C1 segment of cervical spinal cord (tissue), 14 donors: ENCODE data around the gene SCAF1.

ENCODE experiments used
- DNase-seq, 14 donors: peaks; one replicate each; lab custom pipeline; 2025; lab: John Stamatoyannopoulos, UW

The SCAF1 gene, protein sequence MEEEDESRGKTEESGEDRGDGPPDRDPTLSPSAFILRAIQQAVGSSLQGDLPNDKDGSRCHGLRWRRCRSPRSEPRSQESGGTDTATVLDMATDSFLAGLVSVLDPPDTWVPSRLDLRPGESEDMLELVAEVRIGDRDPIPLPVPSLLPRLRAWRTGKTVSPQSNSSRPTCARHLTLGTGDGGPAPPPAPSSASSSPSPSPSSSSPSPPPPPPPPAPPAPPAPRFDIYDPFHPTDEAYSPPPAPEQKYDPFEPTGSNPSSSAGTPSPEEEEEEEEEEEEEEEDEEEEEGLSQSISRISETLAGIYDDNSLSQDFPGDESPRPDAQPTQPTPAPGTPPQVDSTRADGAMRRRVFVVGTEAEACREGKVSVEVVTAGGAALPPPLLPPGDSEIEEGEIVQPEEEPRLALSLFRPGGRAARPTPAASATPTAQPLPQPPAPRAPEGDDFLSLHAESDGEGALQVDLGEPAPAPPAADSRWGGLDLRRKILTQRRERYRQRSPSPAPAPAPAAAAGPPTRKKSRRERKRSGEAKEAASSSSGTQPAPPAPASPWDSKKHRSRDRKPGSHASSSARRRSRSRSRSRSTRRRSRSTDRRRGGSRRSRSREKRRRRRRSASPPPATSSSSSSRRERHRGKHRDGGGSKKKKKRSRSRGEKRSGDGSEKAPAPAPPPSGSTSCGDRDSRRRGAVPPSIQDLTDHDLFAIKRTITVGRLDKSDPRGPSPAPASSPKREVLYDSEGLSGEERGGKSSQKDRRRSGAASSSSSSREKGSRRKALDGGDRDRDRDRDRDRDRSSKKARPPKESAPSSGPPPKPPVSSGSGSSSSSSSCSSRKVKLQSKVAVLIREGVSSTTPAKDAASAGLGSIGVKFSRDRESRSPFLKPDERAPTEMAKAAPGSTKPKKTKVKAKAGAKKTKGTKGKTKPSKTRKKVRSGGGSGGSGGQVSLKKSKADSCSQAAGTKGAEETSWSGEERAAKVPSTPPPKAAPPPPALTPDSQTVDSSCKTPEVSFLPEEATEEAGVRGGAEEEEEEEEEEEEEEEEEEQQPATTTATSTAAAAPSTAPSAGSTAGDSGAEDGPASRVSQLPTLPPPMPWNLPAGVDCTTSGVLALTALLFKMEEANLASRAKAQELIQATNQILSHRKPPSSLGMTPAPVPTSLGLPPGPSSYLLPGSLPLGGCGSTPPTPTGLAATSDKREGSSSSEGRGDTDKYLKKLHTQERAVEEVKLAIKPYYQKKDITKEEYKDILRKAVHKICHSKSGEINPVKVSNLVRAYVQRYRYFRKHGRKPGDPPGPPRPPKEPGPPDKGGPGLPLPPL

DNA sequence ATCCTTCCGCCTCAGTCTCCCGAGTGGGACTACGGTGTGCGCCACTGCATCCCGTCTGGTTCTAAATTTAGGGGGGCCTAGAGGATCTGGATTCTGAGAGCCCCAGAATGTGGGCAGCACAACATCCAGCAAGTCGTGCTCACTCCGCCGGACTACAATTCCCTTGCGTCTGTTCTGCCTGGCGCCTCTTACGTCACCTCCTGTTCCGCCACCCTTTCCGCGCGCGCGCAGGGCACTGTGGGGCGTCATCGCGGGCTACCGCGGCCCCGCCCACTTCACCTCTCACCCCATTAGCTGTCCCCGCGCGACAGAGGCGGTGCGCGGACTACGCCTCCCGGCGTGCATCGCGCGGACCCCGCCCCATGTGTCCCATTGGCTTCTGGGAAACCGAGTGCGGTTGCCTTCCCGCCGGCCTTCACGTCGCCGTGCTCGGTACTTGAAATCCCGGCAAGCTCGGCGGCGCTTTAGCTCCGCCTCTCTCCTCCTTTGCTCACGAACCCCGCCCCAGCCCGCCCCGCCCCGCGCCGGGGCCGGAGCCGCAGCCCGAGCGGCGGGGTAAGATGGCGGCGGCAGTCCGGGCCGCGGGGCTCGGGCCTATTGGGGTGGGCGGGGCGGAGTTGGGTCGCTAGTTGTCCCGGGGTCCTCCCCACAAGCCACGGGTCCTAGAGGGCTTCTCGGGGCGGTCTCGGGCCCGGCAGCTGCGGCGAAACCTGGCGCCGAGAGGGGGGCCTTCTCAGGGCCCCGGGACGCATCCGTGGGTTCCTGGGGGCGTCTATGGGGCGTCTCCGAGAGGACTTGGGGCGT is at the start of gene SCAF1:
SCAF1 (plus strand) TSS at position 522 of the 804 bp plus-strand sequence. CDS start 2,818 bp downstream, outside the sequence.
- peak; percentile 98 to 100 (median 99) for DNase-seq

DNA sequence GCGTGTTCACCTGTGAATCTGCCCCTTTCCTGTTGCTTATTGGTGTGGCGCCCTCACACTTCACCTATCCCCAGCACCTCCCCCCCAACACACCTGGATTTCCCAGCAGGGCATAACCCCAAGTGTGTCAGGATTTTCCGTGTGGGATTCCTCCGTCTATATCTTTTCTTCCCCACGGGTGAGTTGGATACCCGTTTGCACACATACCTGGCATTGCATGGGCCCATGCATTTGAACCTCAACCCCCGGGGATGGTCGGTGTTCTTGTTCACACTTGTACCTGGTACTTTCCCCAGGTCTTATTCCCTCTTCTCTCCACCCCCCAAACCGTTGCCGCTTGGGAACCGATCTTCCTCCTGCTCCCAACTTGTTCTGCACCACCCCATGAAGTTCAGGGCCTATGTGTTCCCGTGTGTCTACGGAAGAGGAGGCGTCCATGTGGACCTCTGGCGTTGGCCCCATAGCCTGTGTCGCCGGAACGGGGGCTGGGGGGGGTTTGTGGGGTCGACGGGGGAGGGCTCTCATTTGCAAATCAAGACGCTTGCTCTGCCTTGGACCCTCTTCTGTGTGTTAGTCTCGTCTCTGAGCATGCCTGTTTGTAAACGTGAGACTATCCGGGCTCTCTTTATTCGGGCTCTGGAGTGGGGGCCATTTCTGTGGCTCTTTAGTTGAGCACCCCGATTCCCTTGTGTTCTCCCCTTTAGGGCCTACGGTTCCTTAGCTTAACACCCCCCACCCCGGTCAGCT is 49.4 kb upstream of the SCAF1 start:
- DNase-seq: peak in 2 of 14 donors; percentile 13 to 32

DNA sequence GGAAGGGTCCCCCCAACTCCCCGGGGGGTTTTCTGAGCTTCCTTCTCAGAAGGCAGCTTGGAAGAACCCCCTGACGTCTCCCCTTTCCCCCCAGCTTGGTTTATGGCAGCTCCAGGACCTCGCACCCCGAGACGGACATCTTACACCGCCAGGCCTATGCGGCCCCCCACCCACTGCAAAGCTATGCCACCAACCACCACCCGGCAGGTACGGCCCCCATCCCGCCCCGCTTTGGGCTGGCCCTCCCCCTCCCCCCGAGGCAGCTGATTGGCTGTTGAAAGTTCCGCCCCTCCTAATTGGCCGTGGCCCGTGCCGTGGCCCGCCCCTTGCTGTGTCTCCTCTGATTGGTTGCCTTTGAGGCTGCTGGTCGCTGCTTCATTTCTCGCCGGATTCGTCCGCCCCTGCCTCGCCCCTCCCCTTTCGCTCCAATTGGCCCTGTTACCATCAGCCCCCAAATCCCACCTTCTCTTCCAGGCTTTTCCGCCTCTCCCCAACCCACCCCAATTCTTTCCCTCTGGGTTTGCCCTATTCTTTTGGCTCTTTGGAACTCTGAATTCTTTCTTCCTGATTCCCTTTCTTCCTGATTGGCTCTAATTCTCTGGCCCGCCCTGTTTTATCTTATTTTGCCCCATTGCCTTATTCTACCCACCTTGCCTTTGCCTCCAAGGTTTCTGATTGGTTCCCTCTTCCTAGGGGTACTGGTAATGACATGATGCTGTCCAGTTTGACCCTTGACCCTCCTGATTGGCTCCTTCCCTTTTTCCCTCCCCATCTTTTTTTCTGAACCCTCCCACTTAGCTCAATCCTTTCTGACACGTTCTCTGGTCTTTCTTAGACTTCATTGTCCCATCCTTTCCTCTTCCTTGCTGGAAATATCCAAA is 48.5 kb upstream of the SCAF1 start:
- peak; percentile 15 to 91 (median 88) for DNase-seq

DNA sequence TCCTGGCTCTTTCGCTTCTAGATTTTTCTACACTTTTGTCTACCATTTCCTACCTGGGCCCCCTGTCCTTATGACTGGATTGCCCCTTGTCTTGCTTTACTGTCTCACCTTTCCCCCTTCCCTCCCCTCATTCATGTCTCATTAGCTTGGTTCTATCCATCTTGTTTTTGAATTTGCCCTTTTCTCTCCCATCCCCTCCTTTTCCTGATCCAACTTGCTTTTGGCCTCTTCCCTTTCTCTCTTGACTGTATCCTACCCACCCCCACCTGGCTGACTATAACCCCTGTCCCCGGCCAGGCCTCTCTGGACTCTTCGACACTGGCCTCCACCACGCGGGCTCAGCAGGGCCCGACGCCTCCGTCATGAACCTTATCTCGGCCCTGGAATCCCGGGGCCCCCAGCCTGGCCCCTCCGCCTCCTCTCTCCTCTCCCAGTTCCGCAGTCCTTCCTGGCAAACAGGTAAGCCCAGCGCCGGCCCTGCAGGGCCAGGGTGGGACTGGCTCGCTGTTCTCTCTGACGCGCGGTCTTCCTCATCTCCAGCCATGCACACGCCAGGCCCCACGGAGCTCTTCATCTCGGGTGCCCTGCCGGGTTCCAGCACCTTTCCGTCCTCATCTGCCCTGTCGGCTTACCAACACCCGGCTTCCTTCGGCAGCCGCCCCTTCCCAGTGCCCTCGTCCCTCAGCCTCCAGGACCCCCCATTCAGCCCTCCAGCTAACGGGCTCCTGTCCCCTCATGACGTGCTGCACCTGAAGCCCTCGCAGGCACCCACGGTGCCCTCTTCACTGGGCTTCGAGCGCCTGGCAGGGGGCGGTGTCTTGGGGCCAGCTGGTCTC is 47.6 kb upstream of the SCAF1 start:
- DNase-seq: no peak

DNA sequence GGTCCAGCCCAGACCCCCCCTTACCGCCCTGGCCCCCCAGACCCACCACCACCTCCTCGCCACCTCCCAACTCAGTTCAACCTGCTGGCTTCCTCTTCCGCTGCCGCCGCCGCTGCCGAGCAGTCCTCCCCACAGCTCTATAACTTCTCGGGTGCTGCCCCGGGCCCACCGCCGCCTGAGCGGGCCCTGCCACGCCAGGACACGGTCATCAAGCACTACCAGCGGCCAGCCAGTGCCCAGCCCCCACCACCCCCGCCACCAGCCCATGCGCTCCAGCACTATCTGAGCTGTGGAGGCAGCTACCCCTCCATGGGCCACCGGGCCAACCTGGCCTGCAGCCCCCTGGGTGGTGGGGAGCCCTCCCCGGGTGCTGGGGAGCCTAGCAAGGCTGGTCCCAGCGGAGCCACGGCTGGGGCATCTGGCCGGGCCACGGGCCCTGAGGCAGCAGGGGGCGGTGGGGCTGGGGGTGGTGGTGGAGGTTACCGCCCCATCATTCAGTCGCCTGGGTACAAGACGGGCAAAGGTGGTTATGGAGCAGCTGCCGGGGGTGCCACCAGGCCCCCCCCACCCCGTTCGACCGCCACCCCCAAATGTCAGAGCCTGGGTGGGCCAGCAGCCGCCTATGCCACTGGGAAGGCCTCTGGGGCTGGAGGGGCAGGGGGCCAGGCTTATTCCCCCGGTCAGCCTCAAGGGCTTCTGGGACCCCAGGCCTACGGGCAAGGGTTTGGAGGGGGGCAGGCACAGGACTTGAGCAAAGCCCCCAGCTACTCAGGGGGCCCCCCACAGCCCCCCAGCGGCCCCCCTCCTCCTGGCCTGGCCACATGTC is 46.8 kb upstream of the SCAF1 start:
- DNase-seq: no peak

DNA sequence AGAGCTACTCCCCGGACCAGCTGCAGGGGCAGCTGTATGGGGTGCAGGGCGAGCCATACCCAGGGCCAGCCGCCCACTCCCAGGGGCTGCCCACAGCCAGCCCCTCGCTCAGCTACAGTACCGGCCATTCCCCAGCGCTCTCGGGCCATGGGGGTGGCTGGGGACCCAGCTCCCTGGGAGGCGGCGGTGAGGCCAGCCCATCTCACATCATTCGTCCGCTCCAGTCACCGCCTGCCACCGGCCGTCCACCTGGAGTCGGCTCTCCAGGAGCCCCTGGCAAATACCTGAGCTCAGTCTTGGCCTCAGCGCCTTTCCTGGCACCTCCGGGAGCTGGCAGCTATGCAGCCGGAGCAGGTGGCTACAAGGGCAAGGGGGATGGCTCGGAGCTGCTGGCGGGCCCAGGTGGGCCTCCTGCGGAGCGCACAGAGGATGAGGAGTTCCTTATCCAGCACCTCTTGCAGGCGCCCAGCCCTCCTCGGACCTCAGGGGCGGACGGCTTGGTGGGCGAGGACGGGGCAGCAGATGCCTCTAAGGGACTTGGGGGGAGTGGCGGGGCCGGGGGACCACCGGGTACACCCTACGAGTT is 46.1 kb upstream of the SCAF1 start:
- peak in 1 of 14 donors; percentile 60 for DNase-seq

DNA sequence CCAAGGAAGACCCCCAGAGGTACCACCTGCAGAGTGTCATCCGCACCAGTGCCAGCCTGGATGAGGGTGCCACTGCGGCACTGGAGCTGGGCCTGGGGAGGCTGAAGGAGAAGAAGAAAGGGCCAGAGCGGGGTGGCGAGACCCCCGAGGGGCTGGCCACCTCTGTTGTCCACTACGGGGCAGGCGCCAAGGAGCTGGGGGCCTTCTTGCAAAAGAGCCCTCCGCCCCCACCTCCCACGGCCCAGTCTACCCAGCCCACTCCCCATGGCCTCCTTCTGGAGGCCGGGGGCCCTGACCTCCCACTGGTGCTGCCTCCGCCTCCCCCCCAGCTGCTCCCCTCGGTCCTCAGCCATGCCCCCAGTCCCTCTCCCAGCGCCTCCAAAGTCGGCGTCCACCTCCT is 45.6 kb upstream of the SCAF1 start:
- no peak for DNase-seq

DNA sequence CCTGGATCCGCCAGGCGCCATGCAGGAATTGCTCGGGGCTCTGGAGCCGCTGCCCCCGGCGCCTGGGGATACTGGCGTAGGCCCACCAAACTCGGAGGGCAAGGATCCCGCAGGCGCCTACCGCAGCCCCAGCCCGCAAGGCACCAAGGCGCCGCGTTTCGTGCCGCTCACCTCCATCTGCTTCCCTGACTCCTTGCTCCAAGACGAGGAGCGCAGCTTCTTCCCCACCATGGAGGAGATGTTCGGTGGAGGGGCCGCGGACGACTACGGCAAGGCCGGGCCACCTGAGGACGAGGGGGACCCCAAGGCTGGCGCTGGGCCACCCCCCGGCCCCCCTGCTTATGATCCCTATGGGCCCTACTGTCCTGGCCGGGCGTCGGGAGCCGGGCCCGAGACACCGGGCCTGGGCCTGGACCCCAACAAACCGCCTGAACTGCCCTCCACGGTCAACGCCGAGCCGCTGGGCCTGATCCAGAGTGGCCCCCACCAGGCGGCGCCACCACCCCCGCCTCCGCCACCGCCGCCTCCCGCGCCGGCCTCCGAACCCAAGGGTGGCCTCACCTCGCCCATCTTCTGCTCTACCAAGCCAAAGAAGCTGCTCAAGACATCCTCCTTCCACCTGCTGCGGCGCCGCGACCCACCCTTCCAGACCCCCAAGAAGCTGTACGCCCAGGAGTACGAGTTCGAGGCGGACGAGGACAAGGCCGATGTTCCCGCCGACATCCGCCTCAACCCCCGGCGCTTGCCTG is 44.9 kb upstream of the SCAF1 start:
- DNase-seq: no peak

DNA sequence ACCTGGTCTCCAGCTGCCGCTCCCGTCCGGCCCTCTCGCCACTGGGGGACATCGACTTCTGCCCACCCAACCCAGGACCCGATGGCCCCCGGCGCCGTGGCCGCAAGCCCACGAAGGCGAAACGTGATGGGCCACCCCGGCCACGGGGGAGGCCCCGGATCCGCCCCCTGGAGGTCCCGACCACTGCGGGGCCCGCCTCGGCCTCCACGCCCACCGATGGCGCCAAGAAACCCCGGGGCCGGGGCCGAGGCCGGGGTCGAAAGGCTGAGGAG is 44.4 kb upstream of the SCAF1 start:
- DNase-seq: no peak

DNA sequence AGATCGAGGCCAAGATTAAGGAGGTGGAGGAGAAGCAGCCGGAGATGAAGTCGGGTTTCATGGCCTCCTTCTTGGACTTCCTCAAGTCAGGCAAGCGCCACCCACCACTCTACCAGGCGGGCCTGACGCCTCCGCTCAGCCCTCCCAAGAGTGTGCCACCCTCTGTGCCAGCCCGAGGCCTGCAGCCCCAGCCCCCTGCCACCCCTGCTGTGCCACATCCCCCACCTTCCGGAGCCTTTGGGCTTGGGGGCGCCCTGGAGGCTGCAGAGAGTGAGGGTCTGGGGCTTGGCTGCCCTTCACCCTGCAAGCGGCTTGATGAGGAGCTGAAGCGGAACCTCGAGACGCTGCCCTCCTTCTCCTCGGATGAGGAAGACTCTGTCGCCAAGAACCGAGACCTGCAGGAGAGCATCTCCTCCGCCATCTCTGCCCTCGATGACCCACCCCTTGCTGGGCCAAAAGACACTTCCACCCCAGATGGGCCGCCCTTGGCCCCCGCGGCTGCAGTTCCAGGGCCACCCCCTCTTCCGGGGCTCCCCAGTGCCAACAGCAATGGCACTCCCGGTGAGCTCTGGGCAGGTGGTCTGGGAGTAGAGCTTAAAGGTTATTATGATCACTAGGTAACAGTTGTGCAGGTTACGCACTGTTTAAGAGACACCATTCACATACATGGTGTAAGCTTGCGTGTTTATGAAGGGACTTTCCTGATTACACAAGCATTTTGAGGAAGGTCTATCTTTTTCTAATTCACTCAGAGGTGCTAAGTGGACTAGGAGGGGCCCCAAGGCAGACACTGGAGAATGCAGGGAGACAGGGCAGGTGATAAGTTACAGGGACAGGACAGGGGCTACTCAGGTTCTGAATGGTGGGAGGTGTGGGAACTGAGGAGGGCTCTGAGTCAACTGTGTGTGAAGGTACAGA is 42.4 kb upstream of the SCAF1 start:
- DNase-seq: no peak

DNA sequence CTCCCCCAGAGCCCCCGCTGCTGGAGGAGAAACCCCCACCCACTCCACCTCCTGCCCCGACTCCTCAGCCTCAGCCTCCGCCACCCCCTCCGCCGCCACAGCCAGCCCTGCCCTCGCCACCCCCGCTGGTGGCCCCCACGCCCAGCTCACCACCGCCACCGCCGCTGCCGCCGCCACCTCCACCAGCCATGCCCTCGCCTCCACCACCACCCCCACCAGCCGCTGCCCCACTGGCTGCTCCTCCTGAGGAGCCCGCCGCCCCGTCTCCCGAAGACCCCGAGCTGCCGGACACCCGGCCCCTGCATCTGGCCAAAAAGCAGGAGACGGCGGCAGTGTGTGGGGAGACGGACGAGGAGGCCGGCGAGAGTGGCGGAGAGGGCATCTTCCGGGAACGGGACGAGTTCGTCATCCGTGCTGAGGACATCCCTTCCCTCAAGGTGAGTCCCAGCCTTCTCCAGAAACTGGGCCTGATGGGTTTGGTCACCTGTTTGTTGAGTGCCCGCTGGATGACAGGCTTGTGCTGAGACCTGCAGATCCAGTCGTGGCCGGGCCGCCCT is 40.4 kb upstream of the SCAF1 start:
- DNase-seq: no peak

DNA sequence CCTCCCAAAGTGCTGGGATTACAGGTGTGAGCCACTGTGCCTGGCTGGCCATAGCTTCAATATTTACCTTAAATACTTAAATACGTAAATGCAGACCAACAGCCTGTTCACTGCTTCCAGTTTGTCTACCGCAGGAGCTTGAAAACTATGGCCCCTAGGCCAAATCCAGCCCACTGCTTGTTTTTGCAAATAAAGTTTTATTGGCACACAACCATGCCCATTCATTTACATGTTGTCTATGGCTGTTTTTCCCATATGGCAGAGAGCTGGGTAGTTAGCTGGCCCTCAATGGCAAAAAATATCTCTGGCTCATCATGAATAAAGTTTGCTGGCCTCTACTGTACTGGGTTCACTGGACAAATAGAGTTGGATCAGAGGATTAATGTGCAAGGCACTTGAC is 39.2 kb upstream of the SCAF1 start:
- no peak for DNase-seq

DNA sequence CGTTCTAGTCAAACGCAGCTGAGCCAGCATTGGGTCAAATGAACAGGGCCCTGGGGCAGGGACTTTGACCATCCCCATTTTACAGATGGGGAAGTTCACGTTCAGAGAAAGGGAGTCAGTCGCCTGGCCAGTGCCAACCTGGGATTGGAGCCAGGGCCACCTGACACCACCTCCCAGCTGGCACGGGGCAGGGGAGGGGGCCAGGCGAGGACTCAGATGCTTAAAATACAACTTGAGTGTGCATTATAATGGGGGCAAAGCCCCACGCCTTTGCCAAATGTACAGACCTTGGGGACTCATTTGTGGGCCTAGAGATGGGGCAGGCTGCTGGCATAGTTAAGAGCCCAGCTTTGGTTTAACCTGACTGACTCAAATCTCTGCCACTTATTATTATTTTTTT is 36.4 kb upstream of the SCAF1 start:
- no peak for DNase-seq

DNA sequence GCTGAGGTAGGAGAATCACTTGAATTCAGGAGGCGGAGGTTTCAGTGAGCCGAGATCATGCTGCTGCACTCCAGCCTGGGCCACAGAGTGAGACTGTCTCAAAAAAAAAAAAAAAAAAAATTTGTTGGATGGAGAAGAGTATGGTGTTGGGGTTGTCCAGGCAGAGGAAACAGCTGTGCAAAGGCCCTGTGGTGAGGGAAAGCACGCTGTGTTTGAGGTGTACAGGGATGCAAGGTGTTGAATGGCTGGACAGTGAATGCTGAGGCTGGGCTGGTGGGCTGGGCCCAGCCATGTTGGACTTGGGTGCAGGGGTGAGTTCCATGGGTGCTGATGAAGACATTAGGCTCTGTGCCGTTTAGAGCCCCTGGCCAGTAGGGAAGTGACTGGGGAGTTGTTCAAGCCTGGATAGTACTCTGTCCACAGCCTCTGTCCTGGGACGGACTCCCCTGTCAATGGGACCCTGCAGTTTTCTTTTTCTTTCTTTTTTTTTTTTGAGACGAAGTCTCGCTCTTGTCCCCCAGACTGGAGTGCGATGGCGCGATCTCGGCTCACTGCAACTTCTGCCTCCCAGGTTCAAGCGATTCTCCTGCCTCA is 32.4 kb upstream of the SCAF1 start:
- DNase-seq: no peak

DNA sequence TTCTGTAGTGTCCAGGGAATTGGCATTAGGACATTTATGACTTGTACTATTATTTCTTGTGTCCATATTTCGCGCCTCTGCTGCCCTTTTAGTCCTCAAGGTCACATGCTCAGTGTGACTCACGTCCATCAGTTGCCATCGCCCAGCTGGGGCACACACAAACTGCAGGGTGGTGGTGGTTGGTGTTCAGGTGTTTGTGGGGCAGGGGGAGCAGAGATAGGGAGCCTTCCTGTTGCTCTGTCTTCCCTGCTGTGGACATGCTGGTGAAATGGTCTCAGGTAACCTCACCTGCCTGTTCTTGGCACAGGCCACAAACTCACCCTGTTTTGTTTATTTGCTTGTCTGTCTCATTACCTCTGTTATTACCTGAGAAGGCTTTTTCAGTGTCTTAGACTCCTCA is 28.6 kb upstream of the SCAF1 start:
- DNase-seq: no peak
